DOHH2 (cell line): ENCODE results near the gene CD79A.
A peak's percentile ranks its signal among the peaks of the same experiment; 100 is the strongest.

Experiments
- CTCF ChIP-seq: fragments of 200-600 bp; sonication (generic); IDR thresholded peaks from one replicate; pipeline ENCODE4 v1.5.1; 2014; ENCODE audit warnings: antibody characterized with exemption, mild to moderate bottlenecking, low read depth, low read length; ENCODE audit not compliant: poor library complexity, severe bottlenecking
- EZH2phosphoT487 ChIP-seq: fragments of 200-600 bp; sonication (generic); IDR thresholded peaks from 2 replicates; pipeline ENCODE4 v1.6.1; 2017; ENCODE audit warnings: borderline replicate concordance, mild to moderate bottlenecking, antibody characterized with exemption, low read length, moderate library complexity, mixed read lengths

- TF ChIP-seq CTCF (peak; percentile 30), EZH2phosphoT487 (no peak)
Measured at GRCh38 chr19:41877916-41878905, 1.1 kb downstream of the CD79A start.
